ENCODE measurements around the gene HECTD3.

The HECTD3 gene

DNA sequence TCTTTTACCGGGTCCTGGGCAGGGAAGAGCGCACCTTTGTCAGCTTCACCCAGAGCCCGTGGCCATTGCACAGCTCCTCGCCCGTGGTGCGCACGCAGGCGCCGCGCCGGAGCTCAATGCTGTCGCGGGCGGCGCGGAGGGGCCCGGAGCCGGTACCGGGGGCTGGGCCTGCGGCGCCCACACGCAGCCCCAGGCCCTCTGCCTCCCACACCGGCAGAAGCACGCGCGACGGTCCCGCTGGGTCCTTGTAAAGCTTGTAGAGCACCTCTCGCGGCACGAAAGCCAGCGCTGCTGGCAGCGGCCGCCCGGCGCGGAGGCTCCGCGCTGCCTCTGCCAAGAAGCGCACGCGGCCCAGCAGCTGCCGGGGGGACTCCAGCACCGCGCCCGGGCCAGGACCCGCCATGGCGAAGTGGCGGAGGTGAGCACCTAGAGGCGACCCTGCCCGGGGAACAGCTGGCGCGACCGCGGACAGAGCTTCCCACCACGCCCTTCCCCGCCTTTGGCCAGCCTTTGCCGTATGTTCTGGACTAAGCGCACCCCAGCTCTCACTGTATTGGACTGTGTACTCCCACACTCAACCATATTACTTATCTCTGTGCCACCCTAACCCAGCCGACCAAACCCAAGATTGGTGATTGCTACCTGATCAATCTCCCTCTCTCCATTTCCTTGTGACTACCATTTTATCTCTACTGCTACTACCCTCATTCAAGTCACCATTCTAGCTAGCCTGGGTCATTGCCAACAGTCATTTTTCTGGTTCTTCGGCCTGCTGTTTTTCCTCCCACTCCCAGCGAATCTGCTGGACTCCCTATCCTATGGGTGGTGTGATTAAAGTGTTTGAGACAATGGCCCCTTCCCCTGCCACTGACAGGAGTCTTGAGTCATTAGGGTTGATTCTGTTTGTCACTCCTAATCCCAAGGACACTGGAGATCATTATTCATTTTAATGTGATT lies at the start of gene HECTD3:
HECTD3 (minus strand) TSS at position 470 of the 957 bp plus-strand sequence; CDS start at position 403, 67 bp downstream.
- in situ Hi-C loops (cut with HindIII; ENCODE audit: low sequenced_read_pairs) = no loop called here

DNA sequence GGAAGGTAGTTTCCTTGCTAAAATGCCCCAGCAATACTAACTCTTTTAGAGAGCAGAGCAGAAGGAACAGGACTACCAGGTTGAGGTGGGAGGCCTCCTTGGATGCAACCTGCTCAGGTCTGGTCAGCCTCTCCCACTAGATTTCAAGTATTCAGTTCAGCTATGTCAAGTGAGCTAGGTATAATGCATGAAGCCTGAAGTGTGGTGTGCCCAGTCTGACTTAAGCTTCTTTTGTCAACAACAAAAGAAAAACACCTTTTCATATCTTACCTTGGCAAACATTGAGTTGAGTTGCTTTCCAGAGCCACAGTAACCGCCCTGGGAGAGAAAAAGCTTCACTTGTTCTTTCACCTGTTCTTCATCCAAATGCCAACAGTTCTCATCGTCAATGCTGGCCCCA lies 48.7 kb upstream of the HECTD3 start:
- in situ Hi-C loops (cut with HindIII; ENCODE audit: low sequenced_read_pairs) = no loop called here

DNA sequence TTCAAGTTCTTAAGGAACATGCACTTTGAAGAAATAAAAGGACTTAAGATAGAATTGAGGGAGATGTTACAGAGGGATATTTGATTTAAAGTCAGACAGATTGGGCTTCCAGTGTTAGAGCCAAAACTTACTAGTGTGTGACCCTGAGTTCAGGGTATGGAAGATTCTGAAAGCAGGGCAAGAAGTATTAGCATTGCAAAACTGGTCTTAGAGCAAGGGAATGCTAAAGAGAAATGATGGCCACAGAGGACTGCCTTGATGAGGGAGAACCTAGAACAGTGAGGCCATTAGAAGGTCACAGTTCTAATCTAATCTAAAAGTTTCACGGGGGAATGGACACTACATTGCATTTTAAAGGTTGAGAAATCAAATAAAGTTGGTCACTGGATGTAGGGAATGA lies 46.4 kb upstream of the HECTD3 start:
- in situ Hi-C loops (cut with HindIII; ENCODE audit: low sequenced_read_pairs) = no loop called here

DNA sequence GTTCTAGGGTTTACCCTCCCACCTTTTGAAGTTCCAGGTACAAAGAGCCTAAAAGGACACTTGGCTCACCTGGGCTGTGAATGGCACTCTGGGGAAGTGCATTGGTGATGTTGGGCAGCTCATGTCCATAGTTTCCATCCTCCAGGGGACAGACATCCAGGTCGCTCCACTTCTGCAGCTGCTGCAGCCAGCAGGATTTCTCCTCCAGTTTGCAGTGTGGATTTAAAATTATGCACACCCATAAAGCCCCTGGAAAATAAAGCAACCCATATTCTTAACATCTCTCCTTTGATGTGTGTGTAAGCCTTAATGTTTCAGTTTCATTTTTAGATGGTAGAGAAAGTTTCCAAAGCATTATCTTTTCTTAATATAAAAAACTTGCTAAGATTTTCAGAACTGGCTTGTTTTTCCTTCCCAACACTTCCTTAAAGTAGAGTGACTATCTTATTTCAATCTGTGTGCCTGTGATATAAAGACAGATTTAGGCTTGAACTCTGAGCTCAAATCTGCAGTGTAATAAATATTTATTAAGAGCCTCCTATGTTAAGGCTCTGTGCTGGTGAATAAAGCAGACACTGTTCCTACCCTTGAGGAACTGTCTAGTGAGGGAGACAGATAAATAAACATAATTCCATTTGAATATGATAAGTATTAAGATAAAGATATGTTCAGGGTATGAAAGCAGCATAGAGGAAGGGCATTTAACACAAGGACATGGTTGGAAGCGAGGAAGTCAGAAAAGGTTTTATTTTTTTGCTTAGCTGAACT lies 40.1 kb upstream of the HECTD3 start:
- in situ Hi-C loops (cut with HindIII; ENCODE audit: low sequenced_read_pairs) = no loop called here

DNA sequence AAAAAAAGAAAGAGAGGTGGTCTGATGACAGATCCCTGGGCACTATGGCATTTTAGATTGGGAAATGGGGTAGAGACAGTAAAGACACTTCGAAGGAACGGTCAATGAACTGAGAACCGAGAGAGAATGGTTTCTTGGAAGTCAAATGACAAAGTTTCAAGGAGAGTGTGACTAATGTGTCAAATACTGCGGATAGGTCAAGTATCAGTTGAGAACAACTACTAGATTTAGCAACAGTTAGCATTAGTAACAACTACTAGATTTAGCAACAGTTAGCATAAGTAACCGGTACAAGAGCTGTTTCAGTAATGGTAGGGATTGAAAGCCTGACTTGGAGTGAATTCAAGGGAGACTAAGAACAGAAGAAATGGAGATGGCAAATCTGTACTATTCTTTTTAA lies 35.9 kb upstream of the HECTD3 start:
- in situ Hi-C loops (cut with HindIII; ENCODE audit: low sequenced_read_pairs) = no loop called here

DNA sequence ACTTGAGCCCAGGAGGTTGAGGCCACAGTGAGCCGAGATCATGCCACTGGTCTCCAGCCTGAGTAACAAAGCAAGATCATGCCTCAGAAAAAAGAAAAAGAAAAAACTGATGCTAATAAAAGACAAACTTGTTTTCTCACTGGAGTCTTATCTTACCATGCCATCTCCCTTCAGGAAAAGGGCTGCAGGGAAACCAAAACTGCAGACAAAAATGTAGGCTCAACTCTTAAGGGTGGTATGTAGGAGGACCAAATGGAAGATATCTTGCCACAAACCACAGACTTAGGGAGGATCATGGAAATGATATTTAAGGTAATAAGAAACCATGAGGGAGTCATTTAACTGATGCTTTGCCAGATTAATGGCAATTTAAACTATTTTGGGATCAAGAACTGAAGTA lies 33.8 kb upstream of the HECTD3 start:
- in situ Hi-C loops (cut with HindIII; ENCODE audit: low sequenced_read_pairs) = no loop called here

DNA sequence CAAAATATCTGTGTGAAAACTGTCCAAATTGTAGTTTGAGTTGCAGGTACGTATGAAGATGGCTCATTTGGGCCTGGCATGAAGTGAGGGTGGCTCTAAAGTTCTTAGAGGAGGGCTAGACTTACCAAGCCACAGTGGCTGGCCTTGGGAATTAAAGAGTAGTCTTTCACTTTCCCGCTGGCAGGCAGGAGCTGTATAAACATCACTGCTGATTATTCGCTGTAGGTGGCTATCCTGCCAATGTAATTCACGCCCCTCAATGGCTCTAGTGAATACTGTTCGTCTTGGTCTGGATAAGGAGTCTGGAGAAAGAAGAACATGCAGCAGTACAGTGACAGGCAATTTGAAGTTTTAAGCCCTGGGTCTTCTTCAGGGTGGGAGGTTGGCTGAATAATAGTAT lies 32.0 kb upstream of the HECTD3 start:
- in situ Hi-C loops (cut with HindIII; ENCODE audit: low sequenced_read_pairs) = no loop called here

DNA sequence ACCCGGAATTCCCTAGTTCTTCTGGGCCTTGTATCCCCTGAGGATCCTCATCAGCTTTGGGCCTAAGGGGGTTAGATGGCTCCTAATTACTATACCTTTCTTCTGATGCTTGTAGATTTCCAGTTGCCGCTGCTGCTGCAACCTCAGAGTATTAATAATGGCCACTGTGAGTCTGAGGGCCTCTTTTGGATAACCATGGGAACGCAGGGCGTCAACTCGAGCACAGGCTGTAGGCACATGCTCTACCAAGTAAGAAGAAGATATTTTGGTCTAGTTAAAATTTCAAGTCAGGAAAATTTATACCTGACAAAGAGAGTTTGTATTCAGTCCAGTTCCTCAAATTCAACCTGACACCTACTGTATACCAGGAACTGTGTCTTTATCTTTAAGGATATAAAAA lies 29.2 kb upstream of the HECTD3 start:
- in situ Hi-C loops (cut with HindIII; ENCODE audit: low sequenced_read_pairs) = no loop called here

DNA sequence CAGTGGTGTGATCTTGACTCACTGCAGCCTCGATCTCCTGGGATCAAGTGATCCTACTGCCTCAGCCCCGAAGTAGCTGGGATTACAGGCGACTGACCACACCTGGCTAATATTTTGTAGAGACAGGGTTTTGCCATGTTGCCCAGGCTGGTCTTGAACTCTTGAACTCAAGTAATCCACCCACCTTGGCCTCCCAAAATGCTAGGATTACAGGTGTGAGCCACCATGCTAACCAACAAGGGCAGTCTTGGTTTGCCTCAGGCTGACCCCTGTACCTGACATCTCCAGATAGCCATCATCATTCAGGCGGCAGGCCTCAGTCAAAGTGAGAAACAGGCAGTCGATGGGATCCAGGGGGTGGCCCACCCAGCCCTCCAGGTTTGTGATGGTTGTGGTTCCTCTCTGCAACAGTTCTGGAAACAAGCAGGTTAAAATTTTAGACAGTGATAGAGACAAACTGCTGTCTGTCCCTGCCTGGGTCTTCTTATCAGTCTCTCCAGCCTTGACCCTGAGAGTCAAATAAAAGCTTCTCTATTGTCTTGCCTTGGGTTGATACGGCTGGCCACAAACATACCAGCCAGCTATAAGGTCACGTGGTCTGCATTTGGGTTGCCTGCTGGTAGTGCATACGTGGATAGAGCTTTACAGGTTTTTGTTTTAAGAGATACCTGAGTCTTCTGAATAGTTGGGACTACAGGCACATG lies 27.7 kb upstream of the HECTD3 start:
- in situ Hi-C loops (cut with HindIII; ENCODE audit: low sequenced_read_pairs) = no loop called here

DNA sequence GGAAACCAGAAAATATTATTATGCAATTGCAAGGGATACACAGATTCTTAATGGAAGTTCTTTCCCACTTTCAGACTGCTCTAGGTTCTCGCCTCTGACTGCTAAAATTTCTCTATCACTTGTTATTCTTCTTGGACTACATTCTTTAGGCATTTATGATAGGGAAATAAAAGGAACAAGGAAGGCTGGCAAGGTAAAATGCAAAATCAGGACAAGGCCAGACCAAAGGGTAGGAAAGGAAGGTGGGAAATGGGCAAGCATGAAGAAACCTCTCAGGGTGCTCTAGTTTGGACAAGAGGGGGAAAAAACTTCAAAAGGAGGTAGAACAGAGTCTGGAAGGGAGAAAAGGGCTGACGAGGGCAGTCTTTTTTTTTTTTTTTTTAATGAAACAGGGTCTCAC lies 27.1 kb upstream of the HECTD3 start:
- in situ Hi-C loops (cut with HindIII; ENCODE audit: low sequenced_read_pairs) = no loop called here

DNA sequence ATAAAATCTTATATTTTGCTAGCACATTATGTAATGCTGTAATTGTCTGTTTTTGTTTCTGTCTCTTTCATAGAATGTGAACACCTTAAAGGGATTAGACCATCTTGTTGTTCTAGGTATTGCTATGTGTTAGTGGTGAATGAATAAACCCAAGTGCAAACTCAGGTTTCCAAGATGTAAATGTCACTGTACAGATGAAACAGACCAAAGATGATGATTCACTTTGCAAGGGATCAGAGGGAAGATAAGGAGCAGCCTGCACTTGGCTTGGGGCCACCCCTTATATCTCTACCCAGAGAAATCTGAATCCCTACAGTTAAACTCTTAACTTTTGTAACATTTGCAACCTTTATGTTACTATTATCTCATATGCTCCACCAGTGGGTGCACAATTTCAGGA lies 26.3 kb upstream of the HECTD3 start:
- in situ Hi-C loops (cut with HindIII; ENCODE audit: low sequenced_read_pairs) = no loop called here

DNA sequence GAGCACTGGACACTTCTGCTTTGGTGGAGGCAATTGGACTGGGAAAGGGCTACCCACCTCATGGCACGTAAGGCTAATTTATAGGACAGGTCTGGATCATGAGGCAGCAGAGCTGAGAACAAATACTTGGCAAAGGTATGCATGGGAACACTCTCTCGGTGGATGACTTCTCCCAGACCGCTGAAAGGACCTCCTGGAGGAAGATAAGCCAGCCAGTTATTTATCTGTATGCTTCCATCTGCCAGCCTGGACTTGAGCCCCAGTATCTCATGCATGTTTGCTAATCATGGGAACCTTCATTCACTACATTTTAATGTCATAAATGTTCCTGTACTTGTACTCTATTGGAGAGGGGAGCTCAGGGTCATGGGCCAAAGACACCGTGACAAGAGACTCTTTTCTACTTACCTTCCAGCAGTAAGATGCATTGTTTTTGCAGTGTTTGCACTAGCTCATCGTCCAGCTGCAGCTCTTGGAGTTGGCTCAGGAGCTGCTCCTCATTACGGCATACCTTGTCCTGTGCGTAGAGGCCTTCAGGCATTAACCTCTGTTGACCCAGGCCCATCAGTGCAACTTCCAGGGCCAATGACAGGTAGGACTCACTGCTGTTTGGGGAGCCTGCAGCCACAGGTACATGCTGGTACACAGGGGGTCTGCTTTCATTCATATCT lies 24.6 kb upstream of the HECTD3 start:
- in situ Hi-C loops (cut with HindIII; ENCODE audit: low sequenced_read_pairs) = no loop called here

DNA sequence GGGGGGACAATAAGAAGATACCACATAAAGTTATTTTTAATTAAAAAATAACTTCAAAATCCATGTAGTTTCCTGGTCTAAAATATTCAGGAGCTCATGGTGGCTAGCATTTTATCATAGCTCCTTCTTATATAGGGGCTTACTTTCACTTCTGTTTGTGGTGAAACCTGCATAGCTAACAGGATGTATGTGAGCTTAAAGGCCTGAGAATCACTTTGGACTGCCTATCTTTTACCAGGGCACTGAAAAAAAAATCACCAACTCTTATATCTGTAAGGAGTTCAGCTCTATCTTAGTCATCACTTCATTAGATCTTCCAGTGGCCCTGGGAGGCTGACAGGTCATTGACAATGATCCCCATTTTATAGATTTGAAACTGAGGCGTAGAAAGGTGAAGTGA lies 22.2 kb upstream of the HECTD3 start:
- in situ Hi-C loops (cut with HindIII; ENCODE audit: low sequenced_read_pairs) = no loop called here

DNA sequence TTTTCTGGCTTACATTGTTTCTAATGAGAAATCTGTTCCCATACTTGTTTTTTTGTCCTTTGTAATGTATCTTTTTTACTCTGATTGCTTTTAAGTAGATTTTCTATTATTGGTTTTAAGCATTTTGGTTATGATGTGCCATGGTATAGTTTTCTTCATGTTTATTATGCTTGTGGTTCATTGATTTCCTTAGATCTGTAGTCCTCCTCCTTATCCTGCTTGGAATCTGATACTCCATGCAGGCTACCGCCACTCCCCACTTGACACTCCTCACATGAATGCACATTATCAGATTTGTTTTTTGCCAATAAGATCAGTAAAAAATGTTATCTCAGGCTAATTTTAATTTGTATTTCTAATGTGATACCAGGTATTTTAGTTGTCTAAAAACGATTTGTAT lies 21.7 kb upstream of the HECTD3 start:
- in situ Hi-C loops (cut with HindIII; ENCODE audit: low sequenced_read_pairs) = no loop called here

DNA sequence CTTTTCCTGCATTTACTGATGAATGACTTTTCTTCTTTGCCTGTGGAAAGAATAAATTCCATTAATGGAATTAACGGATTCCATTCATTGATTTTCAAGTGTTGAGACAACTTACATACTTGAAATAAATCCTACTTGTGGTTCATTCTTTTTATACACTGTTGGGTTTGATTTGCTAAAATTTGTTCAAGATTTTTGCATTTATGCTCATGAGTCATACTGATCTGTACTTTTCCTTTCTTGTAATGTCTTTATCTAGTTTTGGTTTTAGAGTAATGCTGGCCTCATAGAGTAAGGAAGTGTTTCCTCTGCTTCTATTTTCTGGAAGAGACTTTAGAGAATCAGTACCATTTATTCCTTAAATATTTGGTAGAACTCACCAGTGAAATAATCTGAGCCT lies 15.3 kb upstream of the HECTD3 start:
- in situ Hi-C loops (cut with HindIII; ENCODE audit: low sequenced_read_pairs) = no loop called here

DNA sequence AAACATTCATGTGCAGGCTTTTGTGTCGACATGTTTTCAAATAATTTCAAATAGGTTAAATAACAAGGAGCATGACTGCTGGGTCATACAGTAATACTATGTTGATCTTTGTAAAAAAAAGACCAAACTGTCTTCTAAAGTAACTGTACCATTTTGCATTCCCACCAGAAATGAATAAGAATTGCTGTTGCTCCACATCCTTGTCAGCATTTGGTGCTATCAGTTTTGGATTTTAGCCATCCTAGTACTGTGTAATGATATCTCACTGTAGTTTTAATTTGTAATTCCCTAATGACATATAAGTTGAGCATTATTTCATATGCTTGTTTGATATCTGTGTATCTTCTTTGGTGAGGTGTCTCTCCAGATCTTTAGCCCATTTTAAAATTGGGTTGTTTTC lies 12.5 kb upstream of the HECTD3 start:
- in situ Hi-C loops (cut with HindIII; ENCODE audit: low sequenced_read_pairs) = no loop called here

DNA sequence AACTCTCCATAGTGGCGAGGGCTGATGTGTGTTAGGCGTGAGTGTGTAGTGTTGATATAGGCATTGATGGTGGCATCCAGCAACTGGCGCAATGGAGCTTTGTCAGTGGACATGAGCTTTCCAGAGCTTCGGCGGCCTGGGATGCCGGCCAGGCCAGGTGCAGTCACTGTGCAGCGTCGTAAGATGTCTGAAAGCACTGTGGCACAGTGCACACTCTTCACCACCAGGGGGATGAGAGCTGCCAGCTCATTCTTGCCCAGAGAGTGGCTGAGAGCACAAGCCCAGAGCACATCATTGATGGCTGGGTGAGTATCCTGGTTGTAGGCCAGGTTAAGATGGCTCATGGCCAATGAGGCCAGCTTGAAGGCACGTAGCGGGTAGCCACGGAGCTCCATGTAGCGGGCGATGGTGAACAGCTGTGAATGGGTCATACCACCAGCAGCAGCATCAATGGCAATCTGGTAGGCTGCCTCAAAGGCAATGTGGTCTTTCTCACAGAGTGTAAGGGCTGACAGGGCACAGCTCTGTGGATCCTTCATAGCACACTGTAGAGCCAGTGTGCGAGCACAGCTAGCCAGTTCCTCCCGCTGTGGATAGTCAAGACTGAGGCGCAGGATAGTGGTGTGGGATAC lies 7.6 kb upstream of the HECTD3 start:
- in situ Hi-C loops (cut with HindIII; ENCODE audit: low sequenced_read_pairs) = no loop called here

DNA sequence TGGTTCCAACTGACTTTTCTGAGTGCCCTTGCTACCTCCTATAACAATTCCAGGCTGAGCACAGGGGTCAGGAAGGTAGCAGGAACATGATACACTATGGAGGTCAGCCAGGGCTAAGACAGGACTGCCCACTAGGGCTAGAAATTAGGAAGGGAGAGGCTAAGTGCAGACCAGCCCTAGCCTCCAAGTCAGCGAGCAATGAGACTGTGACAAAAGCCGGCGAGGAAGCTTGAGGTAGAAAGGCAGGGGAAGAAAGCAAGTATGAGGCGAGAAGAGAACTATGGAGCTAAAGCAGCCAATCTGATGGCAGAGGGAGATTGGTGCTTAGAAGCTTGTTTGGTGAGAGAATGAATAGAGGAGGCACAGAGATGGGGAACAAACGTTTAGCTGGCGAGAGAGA lies 5.6 kb upstream of the HECTD3 start:
- in situ Hi-C loops (cut with HindIII; ENCODE audit: low sequenced_read_pairs) = no loop called here

DNA sequence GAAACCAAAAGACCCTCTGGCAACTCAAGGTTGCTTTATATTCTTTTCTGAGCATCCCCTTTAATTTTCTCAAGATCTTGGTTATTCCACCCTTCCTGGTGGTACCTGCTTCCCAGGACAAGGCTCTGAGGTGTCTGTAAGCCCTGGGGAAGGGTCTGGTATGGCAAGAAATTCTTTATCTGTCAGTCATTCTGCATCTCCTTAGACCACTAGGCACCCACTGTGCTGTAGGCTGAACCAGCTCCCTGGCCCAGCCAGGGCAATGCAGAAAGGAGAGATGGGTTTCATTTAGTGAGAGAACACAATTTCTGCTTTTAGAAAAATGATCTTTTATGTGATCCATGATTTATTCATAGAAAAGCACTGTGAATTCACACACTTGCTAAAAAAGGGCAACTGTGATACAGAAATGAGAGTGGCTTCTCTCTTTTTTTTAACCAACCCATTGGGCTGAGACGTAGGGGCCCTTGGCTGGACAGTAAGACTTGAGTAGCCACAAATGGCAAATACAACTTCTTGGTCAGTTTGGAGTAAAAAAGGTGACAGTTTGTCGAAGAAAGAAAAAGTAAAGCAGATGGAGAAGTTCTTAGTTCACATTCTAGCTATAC lies 5.1 kb upstream of the HECTD3 start:
- in situ Hi-C loops (cut with HindIII; ENCODE audit: low sequenced_read_pairs) = no loop called here

DNA sequence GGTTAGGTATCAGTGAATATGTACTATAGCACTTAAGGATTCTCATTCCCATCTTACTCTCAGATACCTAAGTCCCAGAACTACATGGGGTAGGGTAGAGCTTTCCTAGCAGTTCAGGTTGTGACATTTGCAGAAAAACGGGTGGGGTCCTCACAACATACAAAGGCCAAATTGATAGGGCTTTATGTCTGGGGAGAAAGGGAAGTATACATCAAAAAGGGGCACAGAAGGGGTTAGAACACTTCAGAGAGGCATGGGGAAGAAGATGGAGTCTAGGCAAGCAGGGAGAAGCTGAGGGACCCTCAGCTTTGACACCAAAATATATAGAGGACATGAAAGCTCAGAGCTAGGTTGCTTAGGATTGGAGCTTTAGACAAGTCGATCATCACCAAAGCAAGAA lies 4.6 kb upstream of the HECTD3 start:
- in situ Hi-C loops (cut with HindIII; ENCODE audit: low sequenced_read_pairs) = no loop called here

Measured in DLD1 (cell line).